GM06990 (cell line): ENCODE data around the gene PFKFB4.

Experiments
- DNase-seq: peaks from one replicate; pipeline ENCODE4 v3.0.0-alpha.2; 2011; ENCODE audit not compliant: insufficient read length; ENCODE audit errors: extremely low read depth
- H3K27me3 ChIP-seq: replicated peaks from 2 replicates; pipeline ENCODE4 v1.6.0; 2011; ENCODE audit warnings: low read length; ENCODE audit not compliant: control insufficient read depth, insufficient read depth
- H3K36me3 ChIP-seq: 2 replicates; pipeline ENCODE4 v1.5.1; 2011; ENCODE audit warnings: low read length; ENCODE audit not compliant: control insufficient read depth, insufficient read depth
- H3K4me3 ChIP-seq: replicated peaks from 2 replicates; pipeline ENCODE4 v1.5.1; 2011; ENCODE audit warnings: low read depth, mild to moderate bottlenecking, control low read depth, low read length
- TF ChIP-seq, protein P1 (sequence below): IDR thresholded peaks from 2 replicates; pipeline ENCODE4 v1.5.1; 2011; ENCODE audit warnings: low read length, control low read depth, mild to moderate bottlenecking, inconsistent platforms; ENCODE audit not compliant: insufficient read depth, poor library complexity, severe bottlenecking

The PFKFB4 gene

GRCh38 chr3:48581621-48582481 is 25.2 kb upstream of the PFKFB4 start:
- Histone ChIP-seq H3K4me3 (no peak overlapping the region), H3K36me3 (no peaks in the 10 kb centered on the region), H3K27me3 (no peaks in the 10 kb centered on the region; the same call in none of the 2 replicates)
- TF ChIP-seq, protein P1, sequence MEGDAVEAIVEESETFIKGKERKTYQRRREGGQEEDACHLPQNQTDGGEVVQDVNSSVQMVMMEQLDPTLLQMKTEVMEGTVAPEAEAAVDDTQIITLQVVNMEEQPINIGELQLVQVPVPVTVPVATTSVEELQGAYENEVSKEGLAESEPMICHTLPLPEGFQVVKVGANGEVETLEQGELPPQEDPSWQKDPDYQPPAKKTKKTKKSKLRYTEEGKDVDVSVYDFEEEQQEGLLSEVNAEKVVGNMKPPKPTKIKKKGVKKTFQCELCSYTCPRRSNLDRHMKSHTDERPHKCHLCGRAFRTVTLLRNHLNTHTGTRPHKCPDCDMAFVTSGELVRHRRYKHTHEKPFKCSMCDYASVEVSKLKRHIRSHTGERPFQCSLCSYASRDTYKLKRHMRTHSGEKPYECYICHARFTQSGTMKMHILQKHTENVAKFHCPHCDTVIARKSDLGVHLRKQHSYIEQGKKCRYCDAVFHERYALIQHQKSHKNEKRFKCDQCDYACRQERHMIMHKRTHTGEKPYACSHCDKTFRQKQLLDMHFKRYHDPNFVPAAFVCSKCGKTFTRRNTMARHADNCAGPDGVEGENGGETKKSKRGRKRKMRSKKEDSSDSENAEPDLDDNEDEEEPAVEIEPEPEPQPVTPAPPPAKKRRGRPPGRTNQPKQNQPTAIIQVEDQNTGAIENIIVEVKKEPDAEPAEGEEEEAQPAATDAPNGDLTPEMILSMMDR: no peak
- no peak for DNase-seq

DNA sequence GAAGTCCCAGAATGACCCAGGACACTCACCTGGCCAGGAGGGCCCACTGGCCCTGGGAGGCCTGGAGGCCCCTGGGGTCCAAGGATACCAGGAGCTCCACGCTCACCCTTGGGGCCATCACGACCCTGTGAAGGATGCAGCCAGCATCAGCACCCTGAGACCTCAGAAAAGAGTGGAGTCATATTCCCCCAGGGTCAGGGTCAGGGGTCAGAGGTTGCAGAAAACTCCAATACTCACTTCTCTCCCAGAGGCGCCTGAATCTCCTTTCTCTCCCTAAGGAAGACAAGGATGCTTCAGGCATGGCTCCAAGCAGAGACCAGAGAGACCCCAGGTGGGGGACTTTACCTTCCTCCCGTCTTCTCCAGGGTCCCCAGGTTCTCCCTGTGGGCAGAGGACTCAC is 20.0 kb upstream of the PFKFB4 start:
- no peaks in the 10 kb centered on the region; the same call in 1 of the 2 replicates for H3K27me3 ChIP-seq
- H3K4me3 ChIP-seq: no peak overlapping the region
- TF ChIP-seq, protein P1: no peak
- no peak for DNase-seq
- no peaks in the 10 kb centered on the region for H3K36me3 ChIP-seq

GRCh38 chr3:48575366-48575765 is 18.8 kb upstream of the PFKFB4 start:
- TF ChIP-seq, protein P1: no peak
- H3K36me3 ChIP-seq: no peaks in the 10 kb centered on the region
- no peak overlapping the region for H3K4me3 ChIP-seq
- no peak for DNase-seq
- H3K27me3 ChIP-seq: no peaks in the 10 kb centered on the region

DNA sequence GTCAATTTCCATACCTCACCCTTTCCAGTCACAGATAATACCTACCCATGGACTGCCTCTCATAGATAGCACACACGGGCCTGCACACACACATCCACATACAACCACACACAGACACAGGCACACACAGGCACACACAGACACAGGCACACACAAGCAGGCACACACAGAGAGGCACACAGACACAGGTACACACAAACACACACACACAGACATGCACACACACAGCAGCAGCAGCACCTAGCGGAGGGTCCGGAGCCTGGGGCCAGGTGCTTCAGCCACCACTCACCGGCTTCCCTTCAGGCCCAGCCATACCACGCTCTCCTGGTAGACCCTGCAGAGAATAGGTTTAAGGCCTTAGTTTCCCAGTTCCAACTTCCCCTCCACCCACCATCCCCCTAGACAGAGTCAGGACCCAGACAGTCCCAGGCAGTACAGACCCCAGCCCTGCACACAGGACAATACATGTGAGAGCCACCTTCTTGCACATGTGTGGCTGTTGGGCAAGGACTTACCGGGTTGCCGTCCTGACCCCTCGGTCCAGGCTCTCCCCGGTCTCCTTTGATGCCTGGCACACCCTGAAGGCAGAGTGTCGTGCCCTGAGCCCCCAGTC is 17.5 kb upstream of the PFKFB4 start:
- TF ChIP-seq, protein P1: no peak
- no peak for DNase-seq
- Histone ChIP-seq H3K4me3 (no peak overlapping the region), H3K36me3 (no peaks in the 10 kb centered on the region), H3K27me3 (no peaks in the 10 kb centered on the region)

DNA sequence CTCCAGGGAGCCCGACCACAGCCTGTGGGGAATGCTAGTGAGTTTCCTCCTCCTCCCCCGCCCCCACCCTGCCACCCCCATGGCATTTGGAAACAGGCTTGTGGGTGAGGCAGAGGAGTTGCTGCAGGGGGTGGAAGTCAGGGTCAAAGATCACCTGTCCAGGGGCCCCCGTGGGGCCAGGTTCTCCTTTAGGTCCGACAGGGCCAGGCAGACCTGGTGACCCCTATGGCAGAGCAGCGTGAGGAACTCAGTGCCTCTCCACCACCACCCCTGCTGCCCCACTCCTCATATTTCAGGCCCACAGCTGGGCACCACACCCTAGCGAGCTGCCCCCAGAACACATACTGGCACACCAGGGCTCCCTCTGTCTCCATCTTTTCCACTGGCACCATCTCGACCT is 15.9 kb upstream of the PFKFB4 start:
- no peak overlapping the region for H3K4me3 ChIP-seq
- TF ChIP-seq, protein P1: no peak
- no peak for DNase-seq
- no peaks in the 10 kb centered on the region for H3K27me3 ChIP-seq
- no peaks in the 10 kb centered on the region for H3K36me3 ChIP-seq

DNA sequence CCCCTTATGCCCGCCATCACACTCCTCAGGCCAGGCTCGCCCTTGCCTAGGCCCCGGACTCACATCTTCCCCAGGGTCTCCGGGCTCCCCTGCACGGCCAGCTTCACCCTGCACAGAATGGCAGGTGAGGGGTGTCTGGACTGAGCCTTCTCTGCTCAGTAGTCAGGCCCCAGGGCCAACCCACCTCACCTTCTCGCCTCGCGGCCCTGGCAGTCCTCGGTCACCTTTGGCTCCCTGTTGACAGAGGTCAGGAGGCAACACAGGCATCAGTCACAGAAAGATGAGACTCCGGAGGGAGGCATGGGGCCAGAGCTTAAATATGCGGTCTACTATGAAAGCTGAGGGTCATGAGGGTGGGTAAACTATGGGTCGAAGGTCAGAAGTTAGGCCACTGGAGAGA is 15.3 kb upstream of the PFKFB4 start:
- TF ChIP-seq, protein P1: no peak
- no peaks in the 10 kb centered on the region for H3K36me3 ChIP-seq
- no peak for DNase-seq
- no peaks in the 10 kb centered on the region for H3K27me3 ChIP-seq
- no peak overlapping the region for H3K4me3 ChIP-seq
